GM19238 (cell line): ENCODE results near the gene FOXP3.

Experiments used
- DNase-seq: peaks from one replicate; pipeline ENCODE4 v3.0.0; 2011; ENCODE audit warnings: low spot score; ENCODE audit not compliant: insufficient read length

FOXP3 gene

DNA sequence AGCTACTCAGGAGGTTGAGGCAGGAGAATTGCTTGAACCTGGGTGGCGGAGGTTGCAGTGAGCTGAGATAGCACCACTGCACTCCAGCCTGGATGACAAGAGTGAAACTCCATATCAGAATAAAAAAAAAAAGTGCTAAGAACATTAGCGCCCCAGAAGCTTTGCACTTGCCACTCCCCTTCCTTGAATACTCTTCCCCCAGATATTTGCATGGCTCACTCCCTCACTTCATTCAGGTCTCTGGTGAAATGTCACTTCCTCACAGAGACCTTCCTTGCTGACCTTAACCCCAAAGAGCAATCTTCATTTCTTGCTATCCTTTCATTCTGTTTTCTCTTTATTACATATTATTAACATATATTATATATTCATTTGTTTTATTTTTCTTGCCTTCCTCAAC lies 42.6 kb downstream of the FOXP3 start:
- no peak for DNase-seq

DNA sequence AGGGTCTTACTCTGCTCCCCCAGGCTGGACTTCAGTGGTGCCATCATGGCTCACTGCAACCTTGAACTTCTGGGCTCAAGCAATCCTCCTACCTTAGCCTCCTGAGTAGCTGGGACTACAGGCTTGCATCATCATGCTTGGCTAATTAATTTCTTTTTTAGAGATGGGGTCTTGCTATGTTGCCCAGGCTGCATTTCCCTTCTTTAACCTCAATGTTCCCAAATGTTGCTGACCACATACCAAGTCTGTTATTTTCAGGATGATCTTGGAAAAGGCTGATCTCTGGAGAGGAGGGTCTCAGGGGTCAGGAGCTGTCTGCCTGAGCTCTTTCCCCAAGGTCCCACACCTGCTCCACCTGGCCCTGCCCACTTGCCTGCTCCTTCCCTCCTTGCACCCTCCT lies 44.4 kb downstream of the FOXP3 start:
- DNase-seq = no peak

DNA sequence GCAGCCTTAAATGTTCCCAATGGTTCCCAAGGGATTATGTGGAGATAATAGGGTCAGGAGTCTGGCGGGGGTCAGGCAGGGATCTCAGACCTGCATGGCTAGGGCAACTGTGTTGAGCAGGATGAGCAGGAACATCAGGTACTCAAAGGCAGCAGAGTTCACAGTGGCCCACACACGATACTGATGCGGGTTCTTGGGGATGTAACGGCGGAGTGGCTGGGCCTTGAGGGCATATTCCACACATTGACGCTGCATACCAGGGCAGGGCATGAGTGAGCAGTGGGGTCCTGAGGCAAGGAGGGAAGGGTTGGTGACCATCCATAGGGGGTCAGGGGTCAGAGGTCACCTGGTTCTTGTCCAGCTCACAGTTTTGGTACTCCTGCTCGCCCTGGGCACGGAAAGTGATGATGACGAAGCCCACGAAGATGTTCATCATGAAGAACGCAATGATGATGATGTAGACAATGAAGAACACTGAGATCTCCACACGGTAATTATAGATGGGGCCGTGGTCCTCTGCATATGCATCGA lies 49.4 kb downstream of the FOXP3 start:
- no peak for DNase-seq

DNA sequence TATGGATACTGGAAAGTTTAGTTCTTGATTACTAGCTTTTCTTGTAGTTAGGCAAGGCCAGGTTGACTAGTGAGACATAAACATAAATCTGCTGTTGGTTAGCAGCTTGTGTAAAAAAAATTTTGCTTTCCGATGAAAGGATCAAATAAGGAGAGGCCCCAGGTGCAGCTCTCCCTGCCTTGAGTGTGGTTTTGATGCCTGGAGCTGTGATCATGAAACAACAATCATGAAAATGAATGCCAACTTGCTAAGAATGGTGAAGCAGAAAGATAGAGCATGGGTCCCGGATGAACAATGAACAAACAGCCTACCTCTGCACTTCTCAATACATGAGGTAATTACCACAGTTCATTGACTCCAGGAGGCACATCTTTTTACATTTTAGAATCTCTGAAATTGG lies 50.1 kb downstream of the FOXP3 start:
- DNase-seq = no peak

DNA sequence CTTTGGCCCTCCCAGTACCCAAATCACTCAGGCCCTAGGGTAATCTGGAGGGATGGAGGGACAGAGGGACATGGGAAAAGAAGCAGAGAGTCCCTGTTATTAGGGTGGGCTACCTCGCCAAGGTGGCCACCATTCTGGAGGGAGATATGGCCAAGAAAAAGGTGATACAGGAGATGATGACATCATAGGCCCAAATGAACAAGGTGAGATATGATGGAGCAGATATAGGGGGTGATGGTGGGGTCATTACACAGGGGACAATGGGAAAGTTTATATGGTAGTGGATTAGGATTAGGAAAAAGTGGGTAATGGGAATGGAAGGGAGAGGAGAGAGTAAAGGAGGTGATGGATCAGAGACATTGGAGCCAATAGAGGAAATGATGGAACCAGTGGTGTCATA lies 51.6 kb downstream of the FOXP3 start:
- no peak for DNase-seq

DNA sequence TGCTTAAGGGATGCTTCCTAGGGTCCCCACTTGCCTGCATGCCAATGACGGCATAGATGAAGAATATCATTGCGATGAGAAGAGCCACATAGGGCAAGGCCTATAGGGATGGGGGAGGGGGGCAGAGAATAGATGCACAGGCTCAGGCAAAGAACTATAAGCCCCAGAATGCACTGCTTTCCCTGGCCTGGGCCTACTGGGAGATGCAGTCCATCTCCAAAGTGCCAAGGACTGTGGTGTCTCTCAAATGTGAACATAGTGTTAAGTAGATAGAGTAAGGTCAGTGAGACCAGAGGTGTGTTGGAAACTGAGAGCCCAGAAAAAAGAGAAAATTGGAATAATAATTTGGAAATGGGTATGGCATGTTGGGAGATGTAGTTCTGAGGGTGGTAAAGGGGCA lies 52.3 kb downstream of the FOXP3 start:
- no peak for DNase-seq

DNA sequence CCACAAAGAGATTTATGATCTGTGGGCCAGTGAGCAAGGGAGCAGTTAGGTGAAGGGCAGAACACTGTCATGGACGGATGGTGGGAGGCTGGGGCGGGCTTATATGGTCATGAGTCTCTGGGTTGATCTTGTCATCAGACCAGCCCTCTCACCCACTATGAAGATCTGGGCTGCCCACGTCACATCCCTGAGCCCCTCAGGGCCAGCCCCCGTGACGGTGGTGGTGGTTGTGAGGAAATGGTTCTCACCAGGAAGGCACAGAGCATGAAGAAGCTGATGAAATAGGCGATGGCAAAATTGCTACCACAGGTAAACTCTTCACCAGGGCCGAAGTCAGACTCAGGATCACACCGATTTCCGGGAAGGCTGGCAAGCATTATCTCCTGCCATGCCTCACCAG lies 53.4 kb downstream of the FOXP3 start:
- no peak for DNase-seq

DNA sequence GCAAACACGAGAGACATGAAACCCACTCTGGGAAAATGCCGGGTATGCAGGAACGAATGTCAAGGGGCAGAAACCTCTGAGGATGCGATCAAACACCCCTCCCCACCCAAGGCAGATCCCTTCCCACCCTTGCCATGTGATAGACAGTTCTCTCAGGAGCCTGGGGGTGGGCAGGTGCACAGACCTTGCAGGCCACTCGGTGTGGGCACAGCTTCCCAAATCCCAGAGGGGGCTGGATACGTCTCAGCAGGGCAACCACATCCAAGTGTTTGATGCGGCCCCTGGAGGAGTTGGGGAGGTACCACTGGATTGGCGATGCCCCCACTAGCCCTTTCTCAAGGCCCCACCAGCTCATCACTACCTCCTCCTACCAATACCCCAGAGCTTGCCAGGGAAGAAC lies 54.1 kb downstream of the FOXP3 start:
- DNase-seq = no peak

DNA sequence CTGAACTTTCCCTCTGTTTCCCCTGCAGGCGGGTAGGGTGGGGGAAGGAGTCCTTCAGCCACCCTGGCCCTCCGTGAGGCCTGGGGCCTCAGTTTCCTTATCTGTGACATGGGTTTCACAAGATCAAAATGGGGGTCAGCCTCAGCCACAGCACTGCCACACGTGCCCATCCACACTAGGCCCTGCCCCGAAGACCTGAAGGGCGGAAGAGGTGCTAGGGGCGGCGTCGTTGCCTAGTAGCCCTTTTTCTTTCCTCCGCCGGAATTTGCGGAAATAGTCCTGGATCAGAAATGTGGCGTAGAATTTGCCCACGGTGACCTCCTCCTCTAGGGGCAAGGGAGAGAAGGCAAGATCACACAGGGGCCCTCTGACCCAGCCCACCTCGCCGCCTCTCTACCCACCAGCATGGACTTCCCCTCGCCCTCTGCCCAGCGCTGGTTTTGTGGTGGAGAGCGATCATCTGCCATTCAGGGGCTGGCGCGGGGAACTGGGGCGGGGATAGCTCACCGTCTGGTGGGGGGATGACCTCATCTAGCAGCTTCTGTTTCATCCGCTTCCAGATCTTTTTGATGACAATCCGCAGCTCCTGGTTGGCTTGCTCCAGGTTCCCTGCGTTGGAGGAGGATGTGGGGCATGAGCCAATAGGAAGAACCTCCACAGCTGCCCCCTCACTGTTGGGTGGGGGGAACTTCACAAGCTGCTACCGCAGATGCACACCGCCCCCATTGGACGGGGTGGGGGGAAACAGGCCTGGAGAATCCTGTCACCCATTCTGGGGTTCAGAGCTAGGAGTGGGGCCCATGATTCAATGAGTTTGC lies 54.9 kb downstream of the FOXP3 start:
- no peak for DNase-seq

DNA sequence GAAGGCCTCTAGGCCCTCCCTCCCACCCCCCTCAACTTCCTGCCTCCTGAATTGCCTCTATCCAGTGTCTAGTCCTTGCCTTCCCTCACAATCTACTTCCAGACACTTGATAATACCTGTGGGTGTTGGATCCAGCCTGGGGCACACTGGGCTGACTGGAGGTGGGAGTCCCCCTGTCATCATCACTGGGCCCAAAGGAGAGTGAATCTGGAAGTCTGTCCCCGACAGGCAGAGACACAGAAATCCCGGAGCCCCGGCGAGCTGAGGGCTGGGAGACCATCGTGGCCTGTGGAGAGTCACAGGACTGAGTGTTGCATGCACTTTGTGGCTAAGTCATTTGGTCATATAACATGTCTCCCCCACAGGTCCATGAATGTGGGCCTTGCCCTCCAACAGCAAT lies 56.1 kb downstream of the FOXP3 start:
- no peak for DNase-seq

DNA sequence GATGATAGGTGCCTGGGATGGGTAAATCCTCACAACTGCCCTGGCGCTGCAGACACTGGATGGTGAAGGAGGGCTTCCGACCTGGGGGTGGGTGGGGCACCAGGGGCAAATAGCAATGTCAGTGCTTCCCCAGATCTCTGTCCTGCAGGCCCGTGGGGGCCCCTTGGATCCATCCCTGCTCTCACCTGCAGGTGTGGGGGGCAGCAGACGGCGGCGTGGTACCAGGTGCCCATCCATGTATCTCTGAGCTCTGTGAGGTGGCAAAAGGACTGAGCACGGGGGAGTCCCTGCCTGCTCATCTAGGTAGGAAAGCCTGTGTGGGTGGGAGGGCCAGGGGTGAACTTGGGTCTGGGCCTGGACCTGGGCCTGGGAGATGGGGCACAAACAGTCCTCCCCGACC lies 58.0 kb downstream of the FOXP3 start:
- no peak for DNase-seq

DNA sequence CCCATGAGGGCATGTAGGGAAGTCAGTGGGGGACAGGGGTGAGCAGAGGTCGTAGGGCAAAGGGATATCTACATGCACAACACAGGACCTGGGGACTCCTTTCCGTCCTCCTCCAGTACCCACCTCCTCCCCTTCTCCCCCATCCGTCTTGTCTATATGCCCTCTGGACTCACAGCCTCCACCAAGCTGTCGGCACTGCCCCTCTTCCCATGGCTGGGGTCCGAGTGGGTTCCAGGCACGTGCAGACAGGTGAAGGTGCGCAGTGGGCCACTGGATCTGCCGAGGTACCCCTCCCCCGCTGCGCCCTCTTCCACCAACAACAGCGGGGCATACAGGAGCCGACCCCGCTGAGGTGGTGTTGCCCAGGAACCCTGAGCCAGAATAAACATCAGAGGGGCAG lies 59.1 kb downstream of the FOXP3 start:
- DNase-seq = no peak

DNA sequence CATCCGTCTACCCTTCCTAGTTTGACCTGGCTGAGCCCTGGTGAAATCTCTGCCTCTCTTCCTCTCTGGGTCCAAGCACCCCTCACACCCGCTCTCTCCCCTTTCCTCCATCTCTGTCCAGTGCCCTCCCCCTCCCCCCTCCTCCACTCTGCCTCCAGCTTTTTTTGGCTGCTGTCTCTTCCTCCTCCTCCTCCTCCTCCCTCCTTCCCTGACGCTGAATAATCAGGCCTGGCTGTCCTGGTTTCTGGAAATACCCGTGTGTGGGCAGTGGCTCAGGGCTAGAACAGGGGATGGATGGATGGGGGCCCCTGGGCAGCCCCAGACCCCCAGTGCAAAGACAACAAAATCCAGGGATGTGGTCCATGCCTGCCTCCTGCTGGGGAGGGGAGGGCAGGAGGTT lies 59.8 kb downstream of the FOXP3 start:
- DNase-seq = no peak

DNA sequence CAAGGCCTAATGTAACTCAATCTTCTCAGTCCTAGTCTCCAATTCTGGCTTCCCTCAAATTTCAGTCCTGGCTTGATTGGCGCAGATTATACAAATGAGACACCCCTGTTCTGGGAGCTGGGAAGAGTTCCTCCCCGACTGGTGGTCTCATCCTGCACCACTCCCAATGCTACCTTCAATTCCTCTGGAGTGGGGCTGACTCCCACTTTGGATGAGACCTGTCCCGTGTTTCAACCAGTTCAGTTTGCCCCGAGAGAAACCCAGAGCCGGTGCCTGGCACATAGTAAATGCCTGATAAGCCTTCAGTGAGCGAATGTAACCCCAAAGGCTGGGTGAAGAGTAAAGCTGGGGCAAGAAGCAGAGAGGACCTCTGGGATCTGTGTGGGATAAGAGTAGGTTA lies 60.5 kb downstream of the FOXP3 start:
- no peak for DNase-seq

DNA sequence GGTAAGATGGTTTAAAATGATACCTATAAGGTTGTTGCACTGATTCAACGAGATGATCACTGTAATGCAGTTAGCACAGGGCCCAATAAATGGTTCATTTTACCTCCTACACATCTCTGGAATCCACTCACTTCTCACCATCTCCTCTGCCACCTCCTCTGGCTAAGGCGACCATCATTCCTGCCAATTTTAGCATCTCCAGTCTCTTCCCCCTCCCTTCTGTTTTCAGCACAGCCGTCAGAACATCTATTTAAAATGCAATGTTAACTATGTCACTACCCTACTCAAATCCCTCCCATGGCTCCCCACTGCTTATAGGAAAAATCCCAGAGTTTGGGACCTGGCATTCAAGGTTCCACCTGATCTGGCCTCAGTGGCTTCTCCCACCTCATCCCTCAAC lies 61.0 kb downstream of the FOXP3 start:
- no peak for DNase-seq

DNA sequence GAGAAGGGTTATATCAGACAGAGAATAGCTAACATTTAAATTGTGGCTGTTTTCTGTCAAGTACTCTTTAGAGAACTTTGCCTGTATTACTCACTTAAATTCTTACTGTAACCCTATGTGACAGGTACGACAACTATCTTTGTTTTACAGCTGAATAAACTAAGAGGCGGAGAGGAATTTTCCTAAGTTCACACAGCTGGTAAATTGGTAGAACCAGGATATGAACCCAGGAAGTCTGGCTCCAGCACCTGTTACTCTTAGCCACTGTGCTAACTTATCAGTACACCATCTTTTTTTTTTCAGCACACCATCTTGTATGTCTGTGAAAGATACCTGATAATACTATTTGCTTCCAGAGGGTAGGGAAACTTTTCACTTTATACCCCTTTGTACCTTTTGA lies 62.5 kb downstream of the FOXP3 start:
- no peak for DNase-seq
